CD4-positive, alpha-beta T cell treated with Interleukin-17A for 1 hour (primary cell): ENCODE data around the gene PHF20.
"Not testable (repeated sequence)": the region's sequence is repeated elsewhere in the genome, so short reads cannot be mapped to it uniquely, and the experiment has no call there.

Experiments used
- DNase-seq: peaks from one replicate; pipeline ENCODE4 v3.0.0-alpha.2; 2020

The PHF20 gene

GRCh38 chr20:35842361-35842760, 70.5 kb downstream of the PHF20 start:
- DNase-seq, result no peak

DNA sequence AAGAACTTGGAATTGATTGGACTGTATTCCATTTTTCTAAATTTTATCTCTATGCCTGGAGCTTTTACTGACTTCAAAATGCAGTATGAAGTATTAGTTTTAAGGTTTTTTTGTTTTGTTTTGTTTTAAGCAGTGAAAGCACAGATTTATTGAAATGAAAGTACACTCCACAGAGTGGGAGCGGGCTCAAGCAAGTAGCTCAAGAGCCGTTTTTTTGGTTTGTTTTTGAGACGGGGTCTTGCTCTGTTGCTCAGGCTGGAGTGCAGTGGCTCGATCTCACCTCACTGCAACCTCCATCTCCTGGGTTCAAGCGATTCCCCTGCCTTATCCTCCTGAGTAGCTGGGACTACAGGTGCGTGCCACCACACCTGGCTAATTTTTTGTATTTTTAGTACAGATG, 72.1 kb downstream of the PHF20 start:
- not testable (repeated sequence) for DNase-seq

DNA sequence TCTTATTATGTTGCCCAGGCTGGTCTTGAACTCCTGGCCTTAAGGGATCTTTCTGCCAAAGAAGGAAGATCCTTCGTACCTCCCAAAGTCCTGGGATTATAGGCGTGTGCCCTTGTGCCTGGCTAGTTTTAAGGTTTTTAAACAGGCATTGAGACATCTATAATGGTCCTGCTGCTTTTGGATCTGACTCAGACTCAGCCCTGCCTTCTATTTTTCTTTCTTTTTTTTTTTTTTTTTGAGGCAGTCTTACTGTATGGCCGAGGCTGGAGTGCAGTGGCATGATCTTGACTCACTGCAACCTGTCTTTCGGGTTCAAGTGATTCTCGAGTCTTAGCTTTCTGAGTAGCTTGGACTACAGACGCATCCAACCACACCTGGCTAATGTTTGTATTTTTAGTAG, 73.7 kb downstream of the PHF20 start:
- DNase-seq, result no peak

- DNase-seq, result no peak
Measured at GRCh38 chr20:35849706-35850105, 77.9 kb downstream of the PHF20 start.

- not testable (repeated sequence) for DNase-seq
Measured at GRCh38 chr20:35851659-35852058, 79.8 kb downstream of the PHF20 start.

- no peak for DNase-seq
Measured at GRCh38 chr20:35854713-35855348, 83.0 kb downstream of the PHF20 start.

- DNase-seq, result not testable (repeated sequence)
Measured at GRCh38 chr20:35855641-35856040, 83.8 kb downstream of the PHF20 start.

DNA sequence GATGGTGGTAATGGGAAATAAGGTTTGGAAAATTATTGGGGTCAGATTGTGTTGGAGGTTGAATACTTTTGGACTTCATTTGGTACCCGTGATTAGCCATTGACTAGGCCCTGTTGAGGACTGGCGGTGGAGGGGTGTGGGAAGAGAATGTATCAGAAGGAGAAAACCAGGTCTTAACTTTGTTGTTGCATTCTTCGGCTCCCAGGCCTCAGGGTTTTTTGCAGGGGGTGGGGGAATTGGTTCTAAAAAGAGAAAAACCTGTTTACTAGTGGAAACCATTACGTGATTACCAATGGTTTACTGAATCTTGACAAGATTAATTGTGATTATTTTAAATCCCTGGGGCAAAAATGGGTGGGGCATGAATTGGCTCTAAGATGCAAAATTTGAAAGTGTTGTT, 85.1 kb downstream of the PHF20 start:
- no peak for DNase-seq

DNA sequence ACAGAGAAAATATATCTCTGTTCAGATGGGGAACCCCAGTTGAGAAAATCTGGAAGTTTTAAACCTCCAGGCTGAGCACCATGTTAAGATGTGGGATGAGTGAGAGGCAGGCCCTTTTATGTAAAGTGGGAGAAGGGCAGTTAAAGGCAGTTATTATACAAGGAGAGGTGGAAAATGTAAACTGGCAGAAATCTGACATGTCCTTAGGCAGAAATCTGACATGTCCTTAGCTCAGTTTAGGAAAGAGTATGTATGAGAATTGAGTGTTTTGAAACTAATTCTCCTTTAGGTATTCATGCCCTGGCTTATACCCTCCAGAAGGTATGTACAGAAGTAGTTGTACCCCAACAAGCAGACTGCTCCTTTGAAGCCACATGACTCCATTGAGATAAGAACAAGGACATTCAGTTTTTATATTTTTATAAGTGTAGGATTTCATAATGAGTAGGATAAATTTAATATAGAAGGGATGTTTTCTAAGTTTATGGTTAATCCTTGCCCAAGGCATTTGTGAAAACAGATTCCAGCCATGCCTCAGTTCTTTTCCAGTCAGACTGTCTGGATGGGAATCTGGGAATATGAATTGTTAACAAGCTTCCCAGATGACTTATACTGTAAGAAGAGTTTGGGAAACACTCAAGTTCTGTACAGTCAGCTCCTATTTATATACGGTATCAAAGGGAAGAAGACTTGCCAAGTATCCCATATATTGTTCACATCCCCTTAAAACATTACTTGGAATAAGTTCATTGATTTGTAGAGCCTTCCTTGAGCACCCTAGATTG, 94.8 kb downstream of the PHF20 start:
- no peak for DNase-seq

- no peak for DNase-seq
Measured at GRCh38 chr20:35870541-35871258, 98.9 kb downstream of the PHF20 start.

GRCh38 chr20:35871259-35871771, 99.5 kb downstream of the PHF20 start:
- DNase-seq, result no peak

- DNase-seq, result no peak
Measured at GRCh38 chr20:35876033-35876320, 104.2 kb downstream of the PHF20 start.

DNA sequence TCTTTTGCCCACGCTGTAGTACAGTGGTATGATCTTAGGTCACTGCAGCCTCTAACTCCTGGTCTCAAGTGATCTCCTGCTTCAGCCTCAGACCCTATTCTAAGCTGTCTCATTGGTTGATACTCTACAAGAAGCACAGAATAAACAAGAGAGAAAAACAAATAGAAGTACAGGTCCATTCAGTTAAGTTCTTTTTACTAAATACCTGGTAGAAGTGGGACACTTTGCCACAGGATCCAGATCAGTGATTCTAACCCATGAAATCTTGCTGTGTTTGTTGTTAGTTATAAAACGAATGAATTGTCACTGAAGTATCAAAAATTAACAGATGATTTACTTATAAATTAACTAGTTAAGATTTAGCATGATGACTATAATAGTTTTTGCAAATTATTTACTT, 105.8 kb downstream of the PHF20 start:
- DNase-seq, result no peak

GRCh38 chr20:35878113-35878625, 106.4 kb downstream of the PHF20 start:
- no peak for DNase-seq

DNA sequence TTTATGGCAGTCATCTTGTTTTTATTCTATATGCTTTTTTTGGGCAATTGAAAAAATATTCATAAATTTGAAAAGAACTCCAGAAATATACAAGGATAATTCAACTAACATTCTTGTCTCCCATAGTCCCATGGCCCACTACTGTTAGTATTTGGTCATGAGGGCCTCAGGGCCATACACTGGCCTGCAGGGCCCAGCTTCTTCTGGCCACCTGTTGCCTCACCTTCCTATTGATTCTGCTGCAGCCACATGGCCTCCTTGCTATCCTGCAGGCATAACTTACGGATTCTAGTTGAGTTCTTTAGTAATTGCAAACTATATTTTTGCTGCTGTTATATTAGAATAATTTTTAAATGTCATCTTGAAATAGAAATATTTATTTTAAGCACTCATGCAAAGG, 109.9 kb downstream of the PHF20 start:
- no peak for DNase-seq

DNA sequence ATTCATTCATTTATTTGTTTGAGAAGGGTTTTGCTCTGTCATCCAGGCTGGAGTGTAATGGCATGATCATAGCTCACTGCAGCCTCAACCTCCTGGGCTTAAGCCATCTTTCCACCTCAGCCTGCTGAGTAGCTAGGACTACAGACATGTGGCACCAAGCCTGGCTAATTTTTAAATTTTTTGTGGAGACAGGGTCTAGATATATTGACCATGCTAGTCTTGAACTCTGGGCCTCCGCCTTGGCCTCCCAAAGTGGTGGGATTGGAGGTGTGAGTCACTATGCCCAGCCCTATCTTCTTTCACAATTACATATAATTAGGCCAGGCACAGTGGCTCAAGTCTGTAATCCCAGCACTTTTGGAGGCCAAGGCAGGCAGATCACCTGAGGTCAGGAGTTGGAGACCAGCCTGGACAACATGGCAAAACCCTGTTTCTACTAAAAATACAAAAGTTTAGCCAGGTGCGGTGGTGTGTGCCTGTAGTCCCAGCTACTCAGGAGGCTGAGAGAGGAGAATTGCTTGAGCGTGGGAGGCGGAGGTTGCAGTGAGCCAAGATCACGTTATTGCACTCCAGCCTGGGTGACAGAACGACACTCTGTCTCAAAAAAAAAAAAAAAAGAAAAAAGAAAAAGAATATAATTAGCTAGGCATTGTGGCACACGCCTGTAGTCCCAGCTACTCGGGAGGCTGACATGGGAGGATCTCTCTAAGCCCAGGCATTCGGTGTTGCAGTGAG, 110.8 kb downstream of the PHF20 start:
- not testable (repeated sequence) for DNase-seq

GRCh38 chr20:35883336-35883777, 111.5 kb downstream of the PHF20 start:
- no peak for DNase-seq

DNA sequence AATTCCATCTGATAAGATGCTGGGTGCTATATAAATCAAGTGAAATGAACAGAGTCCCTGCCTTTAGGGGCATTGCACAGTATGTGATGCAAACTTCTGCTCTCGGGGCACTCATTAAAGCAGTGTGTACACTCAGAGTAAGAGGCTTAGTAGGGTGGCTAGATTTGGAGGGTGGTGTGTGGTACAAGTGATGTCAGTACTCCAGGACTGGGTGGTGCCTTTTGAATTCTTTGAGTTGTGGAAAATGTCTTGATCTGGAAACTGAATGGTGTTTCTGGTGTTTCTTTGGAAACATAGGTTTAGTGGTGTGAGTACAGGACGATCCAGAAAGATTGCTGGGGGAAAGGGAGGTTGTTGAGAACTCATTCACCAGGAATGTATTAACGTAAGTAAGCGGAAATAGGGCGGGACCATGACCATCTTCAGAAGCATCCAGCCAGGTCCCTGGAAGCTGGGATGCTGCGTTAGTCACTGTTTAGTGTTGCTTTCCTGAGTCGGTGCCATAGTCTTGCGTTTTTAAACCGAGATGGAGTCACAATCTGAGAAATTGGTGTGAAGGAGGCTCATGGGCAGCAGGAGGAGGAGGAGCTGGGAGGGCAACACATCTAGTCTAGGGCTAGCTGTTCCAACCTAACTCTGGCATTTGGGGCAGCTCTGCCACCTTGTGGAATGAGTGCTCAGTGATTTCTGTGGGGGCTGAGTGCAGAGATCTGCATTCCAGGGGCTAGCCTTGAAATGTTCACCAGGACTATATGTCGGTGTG, 112.1 kb downstream of the PHF20 start:
- peak; percentile 73 for DNase-seq

DNA sequence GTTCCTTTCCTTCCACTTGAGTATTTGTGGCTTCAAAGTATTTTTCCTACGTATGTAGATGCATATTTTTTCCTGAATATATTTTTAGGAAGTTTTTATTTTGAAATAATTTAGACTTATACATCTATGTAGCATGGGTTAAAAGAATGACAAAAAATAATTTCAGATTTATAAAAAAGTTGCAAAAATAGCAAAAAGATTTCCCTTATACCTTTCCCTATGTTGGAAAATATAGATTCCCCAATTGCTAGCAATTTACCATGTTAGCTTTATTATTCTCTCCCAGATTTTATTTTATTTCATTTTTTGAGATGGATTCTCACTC, 112.7 kb downstream of the PHF20 start:
- DNase-seq, result no peak

DNA sequence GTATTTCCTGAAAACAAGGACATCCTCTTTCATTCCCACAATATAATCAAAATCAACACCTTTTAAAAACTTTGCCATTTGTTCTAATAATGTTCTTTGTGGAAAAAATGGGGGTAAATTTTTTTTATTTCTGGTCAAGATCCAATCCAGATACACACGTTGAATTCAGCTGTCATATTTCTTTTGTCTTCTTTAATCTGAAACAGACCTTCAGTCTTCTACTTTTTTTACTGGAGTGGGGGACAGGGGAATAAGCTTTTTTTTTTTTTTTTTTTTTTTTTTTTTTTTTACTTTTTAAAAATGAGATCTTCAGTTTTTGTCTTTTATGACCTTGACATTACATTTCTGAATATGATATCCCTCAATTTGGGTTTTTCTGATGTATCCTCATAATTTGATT, 113.4 kb downstream of the PHF20 start:
- no peak for DNase-seq

GRCh38 chr20:35886537-35886936, 114.7 kb downstream of the PHF20 start:
- DNase-seq, result no peak

DNA sequence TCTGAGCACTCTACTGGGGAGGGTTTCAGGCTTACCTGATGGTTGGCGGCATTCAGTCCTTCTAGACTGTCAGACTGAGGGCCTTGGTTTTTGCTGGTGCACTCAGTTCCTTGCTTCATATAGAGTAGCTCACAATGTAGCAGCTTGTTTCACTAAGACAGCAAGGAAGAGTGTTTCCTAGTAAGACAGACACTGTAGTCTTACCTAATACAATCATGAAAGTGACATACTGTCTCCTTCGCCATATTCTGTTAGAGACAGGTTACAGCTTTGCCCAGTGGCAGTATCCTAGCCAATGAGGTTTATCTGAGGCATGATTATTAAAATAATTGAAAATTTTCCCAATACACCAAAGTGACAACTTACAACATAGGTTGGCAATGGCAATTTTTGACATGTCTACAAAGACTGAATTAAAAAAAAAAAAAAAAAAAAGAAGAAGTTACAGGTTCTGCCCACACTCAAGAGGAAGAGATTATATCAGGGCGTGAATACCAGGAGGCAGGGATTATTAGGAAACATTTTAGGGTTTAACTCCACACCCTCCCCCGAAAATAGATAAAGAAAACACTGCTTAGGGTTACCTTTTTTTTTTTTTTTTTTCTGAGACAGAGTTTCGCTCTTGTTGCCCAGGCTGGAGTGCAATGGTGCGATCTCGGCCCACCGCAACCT, 115.7 kb downstream of the PHF20 start:
- DNase-seq, result no peak
